HCT116 (cell line): Measurements from ENCODE around the gene IGSF10. TPM values are rescaled to one million over a fixed set of nuclear protein-coding genes. Genes with fewer than 3 reads are reported as not detected.

ENCODE experiments used
- ATAC-seq: fragments of 200-7000 bp; cut with Tn5 transposase; 2 replicates; pipeline ENCODE4 v1.9.1; 2020; ENCODE audit warnings: mild to moderate bottlenecking, moderate library complexity
- BruUV-seq: library from RNA; stranded (reverse); fragments of 400-500 nt; replicated peaks from 2 replicates; lab custom pipeline; 2021; lab: Mats Ljungman, UMichigan
- CTCF ChIA-PET: fragments of 300-600 bp; sonication (Branson Sonifier 250); formaldehyde crosslinking; loops from one replicate; lab custom pipeline; 2021; ENCODE audit warnings: antibody characterized with exemption; lab: Charles Lee
- POLR2A ChIA-PET: fragments of 300-600, 350-600 bp; sonication (Branson Sonifier 250); formaldehyde crosslinking; loops from one replicate; lab custom pipeline; 2021; ENCODE audit warnings: antibody characterized with exemption; lab: Charles Lee
- RAD21 ChIA-PET, 2 experiments: fragments of 300-600 bp; sonication (Branson Sonifier 250); formaldehyde crosslinking; loops; one replicate each; lab custom pipeline; 2023; ENCODE audit warnings: low total read pairs in 2 of 2; ENCODE audit not compliant: uncharacterized antibody in 2 of 2, unreplicated experiment in 2 of 2, low non-redundant PET in 1 of 2; lab: Charles Lee
- DNase-seq: peaks from one replicate; pipeline ENCODE4 v3.0.0-alpha.2; 2010; ENCODE audit warnings: low read depth, low spot score
- H2AFZ ChIP-seq: fragments of 200-600 bp; shearing (Covaris generic), sonication (generic); 2 replicates; pipeline ENCODE4 v1.6.1; 2017; ENCODE audit warnings: low read depth, mixed run types, mixed read lengths, antibody characterized with exemption, low read length; ENCODE audit not compliant: poor library complexity, severe bottlenecking
- H3K27ac ChIP-seq: 2 replicates; pipeline ENCODE4 v1.5.1; 2012; ENCODE audit warnings: low read depth, low read length
- H3K27me3 ChIP-seq: fragments of 200-600 bp; sonication (generic); 2 replicates; pipeline ENCODE4 v1.6.1; 2016; ENCODE audit warnings: mixed run types, low read length, mixed read lengths; ENCODE audit not compliant: insufficient read depth
- H3K36me3 ChIP-seq, 2 experiments: fragments of 200-500 bp in 1 of 2; fragments of 200-600 bp in 1 of 2; sonication (Bioruptor generic) in 1 of 2; sonication (generic) in 1 of 2; 2 replicates each; pipeline versions ENCODE4 v1.5.1 to v1.6.1; 2014 to 2016; ENCODE audit warnings: low read length in 2 of 2, inconsistent platforms in 1 of 2, mixed read lengths in 1 of 2, mixed run types in 1 of 2; ENCODE audit not compliant: insufficient read depth in 2 of 2, control insufficient read depth in 1 of 2
- H3K4me1 ChIP-seq, 2 experiments: fragments of 200-600 bp in 1 of 2; sonication (generic) in 1 of 2; 2 replicates each; pipeline versions ENCODE4 v1.5.1 to v1.6.1; 2012 to 2017; ENCODE audit warnings: low read length in 2 of 2, inconsistent platforms in 1 of 2, mild to moderate bottlenecking in 1 of 2, mixed read lengths in 1 of 2, mixed run types in 1 of 2, moderate library complexity in 1 of 2; ENCODE audit not compliant: insufficient read depth in 2 of 2, control insufficient read depth in 1 of 2
- H3K4me2 ChIP-seq: fragments of 200-600 bp; sonication (generic); 2 replicates; pipeline ENCODE4 v1.6.1; 2017; ENCODE audit warnings: mixed run types, low read length, mixed read lengths
- H3K4me3 ChIP-seq, 2 experiments: fragments of 200-600 bp in 1 of 2; sonication (generic) in 1 of 2; replicated peaks in 1 of 2; 2 replicates each; pipeline ENCODE4 v1.5.1; 2011 to 2016; ENCODE audit warnings: low read length in 2 of 2, control low read depth in 1 of 2, low read depth in 1 of 2, mild to moderate bottlenecking in 1 of 2, mixed read lengths in 1 of 2, mixed run types in 1 of 2
- H3K79me2 ChIP-seq: fragments of 200-600 bp; sonication (generic); 2 replicates; pipeline ENCODE4 v1.6.1; 2017; ENCODE audit warnings: mild to moderate bottlenecking, mixed run types, low read length, moderate library complexity, mixed read lengths; ENCODE audit not compliant: insufficient read depth
- H3K9ac ChIP-seq: fragments of 200-600 bp; sonication (generic); 2 replicates; pipeline ENCODE4 v1.6.1; 2016; ENCODE audit warnings: low read length, mixed read lengths
- H3K9me2 ChIP-seq: fragments of 200-600 bp; sonication (generic), shearing (Covaris generic); 2 replicates; pipeline ENCODE4 v1.6.1; 2017; ENCODE audit warnings: mixed run types, mild to moderate bottlenecking, moderate library complexity; ENCODE audit not compliant: insufficient read depth
- H3K9me3 ChIP-seq, 2 experiments: fragments of 200-500 bp in 1 of 2; fragments of 200-600 bp in 1 of 2; sonication (Bioruptor generic) in 1 of 2; sonication (generic) in 1 of 2; 2 replicates each; pipeline ENCODE4 v1.6.1; 2014 to 2017; ENCODE audit warnings: low read length in 2 of 2, mixed read lengths in 2 of 2, inconsistent platforms in 1 of 2, low read depth in 1 of 2, mild to moderate bottlenecking in 1 of 2, mixed run types in 1 of 2, moderate library complexity in 1 of 2; ENCODE audit not compliant: control insufficient read depth in 1 of 2, insufficient read depth in 1 of 2
- H4K20me1 ChIP-seq: fragments of 200-600 bp; sonication (generic), shearing (Covaris generic); 2 replicates; pipeline ENCODE4 v1.6.1; 2017; ENCODE audit warnings: mixed run types, mild to moderate bottlenecking, moderate library complexity; ENCODE audit not compliant: insufficient read depth
- CBX3 ChIP-seq: IDR thresholded peaks from 2 replicates; pipeline ENCODE4 v1.6.1; 2012; ENCODE audit warnings: low read depth
- CEBPB ChIP-seq: IDR thresholded peaks from 2 replicates; pipeline ENCODE4 v1.6.1; 2012; ENCODE audit warnings: low read depth
- EZH2 ChIP-seq: fragments of 200-600 bp; sonication (generic); IDR thresholded peaks from 2 replicates; pipeline ENCODE4 v1.6.1; 2017; ENCODE audit warnings: antibody characterized with exemption, mixed run types
- EZH2phosphoT487 ChIP-seq: fragments of 200-600 bp; IDR thresholded peaks from 2 replicates; pipeline ENCODE4 v1.6.1; 2018; ENCODE audit warnings: antibody characterized with exemption, borderline replicate concordance
- JUND ChIP-seq: IDR thresholded peaks from 2 replicates; pipeline ENCODE4 v1.6.1; 2012
- POLR2A ChIP-seq: IDR thresholded peaks from 2 replicates; pipeline ENCODE4 v1.7.0; 2011; ENCODE audit warnings: borderline replicate concordance; ENCODE audit not compliant: insufficient read depth, insufficient read length; ENCODE audit errors: extremely low read depth
- POLR2AphosphoS5 ChIP-seq: IDR thresholded peaks from 2 replicates; pipeline ENCODE4 v1.6.1; 2011; ENCODE audit warnings: mild to moderate bottlenecking, low read depth, low read length, moderate library complexity
- RAD21 ChIP-seq: IDR thresholded peaks from 2 replicates; pipeline ENCODE4 v1.6.1; 2012; ENCODE audit warnings: low read depth, mild to moderate bottlenecking
- SIN3A ChIP-seq: IDR thresholded peaks from 2 replicates; pipeline ENCODE4 v1.6.1; 2012; ENCODE audit warnings: low read depth
- SP1 ChIP-seq: IDR thresholded peaks from 2 replicates; pipeline ENCODE4 v1.6.1; 2012; ENCODE audit warnings: low read depth
- TCF7L2 ChIP-seq: IDR thresholded peaks from 2 replicates; pipeline ENCODE4 v1.7.0; 2011; ENCODE audit warnings: borderline replicate concordance, inconsistent platforms; ENCODE audit not compliant: insufficient read depth, insufficient read length; ENCODE audit errors: extremely low read depth
- ZFX ChIP-seq: fragments of 450-650 bp; IDR thresholded peaks from 2 replicates; pipeline ENCODE4 v1.6.1; 2017
- intact Hi-C: fragments of 100-400 bp; cut with micrococcal nuclease; formaldehyde crosslinking; loops from 2 replicates; pipeline ENCODE4 v1.10.0; 2022
- total RNA-seq: library from RNA; stranded (reverse); gene quantifications from one replicate; pipeline ENCODE4 v1.2.1, GENCODE V29; 2021; ENCODE audit not compliant: unreplicated experiment
- TF ChIP-seq, protein P1 (sequence below): IDR thresholded peaks from 2 replicates; pipeline ENCODE4 v1.6.1; 2012
- TF ChIP-seq, protein P2 (sequence below): IDR thresholded peaks from 2 replicates; pipeline ENCODE4 v1.6.1; 2012; ENCODE audit warnings: low read depth
- TF ChIP-seq, protein P3 (sequence below): IDR thresholded peaks from 2 replicates; pipeline ENCODE4 v1.6.1; 2011; ENCODE audit warnings: mild to moderate bottlenecking, low read length, moderate library complexity; ENCODE audit not compliant: insufficient replicate concordance; ENCODE audit errors: extremely low read depth

Gene IGSF10
- total RNA-seq, 1 experiment from 2014 or later, result 0.02 TPM

DNA sequence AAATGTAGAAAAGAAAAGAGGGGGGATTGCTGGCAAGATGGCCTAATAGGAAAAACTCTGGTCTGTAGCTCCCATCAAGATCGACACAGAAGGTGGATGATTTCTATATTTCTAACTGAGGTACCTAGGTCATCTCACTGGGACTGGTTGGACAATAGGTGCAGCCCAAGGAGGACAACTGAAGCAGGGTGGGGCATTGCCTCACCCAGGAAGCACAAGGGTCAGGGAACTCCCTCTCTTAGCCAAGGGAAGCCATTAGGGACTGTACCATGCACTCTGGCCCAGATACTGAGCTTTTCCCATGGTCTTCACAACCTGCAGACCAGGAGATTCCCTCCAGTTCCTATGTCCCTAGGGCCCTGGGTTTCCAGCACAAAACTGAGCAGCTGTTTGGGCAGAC, 22.6 kb upstream of the IGSF10 start:
- Histone ChIP-seq H4K20me1 (no peaks in the 10 kb centered on the region), H3K4me3 (no peak overlapping the region), H3K4me2 (no peak overlapping the region), H3K27ac (no peak overlapping the region), H2AFZ (no peak overlapping the region), H3K79me2 (no peaks in the 10 kb centered on the region), H3K36me3 (no peaks in the 10 kb centered on the region), H3K4me1 (no peaks in the 10 kb centered on the region), H3K27me3 (no peaks in the 10 kb centered on the region), H3K9ac (no peak overlapping the region), H3K9me2 (no peaks in the 10 kb centered on the region), H3K9me3 (no peaks in the 10 kb centered on the region)
- ATAC-seq, result no peak
- DNase-seq, result no peak
- TF ChIP-seq SP1 (no peak), CEBPB (no peak), EZH2 (no peak), CBX3 (no peak), POLR2AphosphoS5 (no peak), EZH2phosphoT487 (no peak), SIN3A (no peak), POLR2A (no peak), JUND (no peak)
- TF ChIP-seq, protein P1, sequence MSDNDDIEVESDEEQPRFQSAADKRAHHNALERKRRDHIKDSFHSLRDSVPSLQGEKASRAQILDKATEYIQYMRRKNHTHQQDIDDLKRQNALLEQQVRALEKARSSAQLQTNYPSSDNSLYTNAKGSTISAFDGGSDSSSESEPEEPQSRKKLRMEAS, result no peak
- ChIA-PET RAD21 (no interaction called here), POLR2A (no interaction called here), CTCF (no interaction called here)
- BruUV-seq, result no TSS peak
- intact Hi-C loops, result no loop called here

DNA sequence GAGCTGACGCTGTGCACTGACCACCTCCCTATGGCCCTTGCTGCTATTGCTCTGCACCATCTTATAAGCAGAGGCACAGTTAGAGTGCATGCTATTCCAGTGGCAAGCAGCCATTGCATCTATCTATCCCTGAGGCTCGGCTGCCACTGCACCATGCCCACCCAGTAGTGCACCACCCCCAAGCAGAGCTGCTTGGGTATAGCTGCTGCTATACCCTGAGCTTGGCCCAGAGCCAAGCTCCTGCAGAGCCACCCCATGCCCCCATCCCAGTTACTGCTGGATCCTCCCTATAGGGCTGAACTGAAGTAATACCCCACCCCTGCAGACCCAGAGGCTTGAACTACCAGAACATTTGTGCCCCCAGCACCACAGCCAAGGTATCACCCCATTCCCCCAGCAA, 19.6 kb upstream of the IGSF10 start:
- H3K4me3 ChIP-seq, result no peak overlapping the region
- H3K4me1 ChIP-seq, result peaks cover 0 to 5% of the 10 kb centered on the region in 2 experiments; a peak in 1 of 4 replicates
- no TSS peak for BruUV-seq
- no peaks in the 10 kb centered on the region for H3K9me2 ChIP-seq
- POLR2A ChIA-PET, result no interaction called here
- no peak overlapping the region for H3K4me2 ChIP-seq
- H3K9ac ChIP-seq, result no peak overlapping the region
- no peak for ATAC-seq
- no peak overlapping the region for H2AFZ ChIP-seq
- no peak overlapping the region for H3K27ac ChIP-seq
- RAD21 ChIA-PET, result no interaction called here
- H3K36me3 ChIP-seq, result no peaks in the 10 kb centered on the region
- CTCF ChIA-PET, result no interaction called here
- no peaks in the 10 kb centered on the region for H4K20me1 ChIP-seq
- no peak for DNase-seq
- no peaks in the 10 kb centered on the region for H3K79me2 ChIP-seq
- intact Hi-C loops, result no loop called here
- H3K9me3 ChIP-seq, result no peaks in the 10 kb centered on the region
- no peaks in the 10 kb centered on the region for H3K27me3 ChIP-seq
- TF ChIP-seq, protein P2, sequence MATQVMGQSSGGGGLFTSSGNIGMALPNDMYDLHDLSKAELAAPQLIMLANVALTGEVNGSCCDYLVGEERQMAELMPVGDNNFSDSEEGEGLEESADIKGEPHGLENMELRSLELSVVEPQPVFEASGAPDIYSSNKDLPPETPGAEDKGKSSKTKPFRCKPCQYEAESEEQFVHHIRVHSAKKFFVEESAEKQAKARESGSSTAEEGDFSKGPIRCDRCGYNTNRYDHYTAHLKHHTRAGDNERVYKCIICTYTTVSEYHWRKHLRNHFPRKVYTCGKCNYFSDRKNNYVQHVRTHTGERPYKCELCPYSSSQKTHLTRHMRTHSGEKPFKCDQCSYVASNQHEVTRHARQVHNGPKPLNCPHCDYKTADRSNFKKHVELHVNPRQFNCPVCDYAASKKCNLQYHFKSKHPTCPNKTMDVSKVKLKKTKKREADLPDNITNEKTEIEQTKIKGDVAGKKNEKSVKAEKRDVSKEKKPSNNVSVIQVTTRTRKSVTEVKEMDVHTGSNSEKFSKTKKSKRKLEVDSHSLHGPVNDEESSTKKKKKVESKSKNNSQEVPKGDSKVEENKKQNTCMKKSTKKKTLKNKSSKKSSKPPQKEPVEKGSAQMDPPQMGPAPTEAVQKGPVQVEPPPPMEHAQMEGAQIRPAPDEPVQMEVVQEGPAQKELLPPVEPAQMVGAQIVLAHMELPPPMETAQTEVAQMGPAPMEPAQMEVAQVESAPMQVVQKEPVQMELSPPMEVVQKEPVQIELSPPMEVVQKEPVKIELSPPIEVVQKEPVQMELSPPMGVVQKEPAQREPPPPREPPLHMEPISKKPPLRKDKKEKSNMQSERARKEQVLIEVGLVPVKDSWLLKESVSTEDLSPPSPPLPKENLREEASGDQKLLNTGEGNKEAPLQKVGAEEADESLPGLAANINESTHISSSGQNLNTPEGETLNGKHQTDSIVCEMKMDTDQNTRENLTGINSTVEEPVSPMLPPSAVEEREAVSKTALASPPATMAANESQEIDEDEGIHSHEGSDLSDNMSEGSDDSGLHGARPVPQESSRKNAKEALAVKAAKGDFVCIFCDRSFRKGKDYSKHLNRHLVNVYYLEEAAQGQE, result no peak
- TF ChIP-seq SIN3A (no peak), ZFX (no peak), CBX3 (no peak), TCF7L2 (no peak), EZH2 (no peak), JUND (no peak), RAD21 (no peak)
- TF ChIP-seq, protein P1, result no peak
- TF ChIP-seq, protein P3, sequence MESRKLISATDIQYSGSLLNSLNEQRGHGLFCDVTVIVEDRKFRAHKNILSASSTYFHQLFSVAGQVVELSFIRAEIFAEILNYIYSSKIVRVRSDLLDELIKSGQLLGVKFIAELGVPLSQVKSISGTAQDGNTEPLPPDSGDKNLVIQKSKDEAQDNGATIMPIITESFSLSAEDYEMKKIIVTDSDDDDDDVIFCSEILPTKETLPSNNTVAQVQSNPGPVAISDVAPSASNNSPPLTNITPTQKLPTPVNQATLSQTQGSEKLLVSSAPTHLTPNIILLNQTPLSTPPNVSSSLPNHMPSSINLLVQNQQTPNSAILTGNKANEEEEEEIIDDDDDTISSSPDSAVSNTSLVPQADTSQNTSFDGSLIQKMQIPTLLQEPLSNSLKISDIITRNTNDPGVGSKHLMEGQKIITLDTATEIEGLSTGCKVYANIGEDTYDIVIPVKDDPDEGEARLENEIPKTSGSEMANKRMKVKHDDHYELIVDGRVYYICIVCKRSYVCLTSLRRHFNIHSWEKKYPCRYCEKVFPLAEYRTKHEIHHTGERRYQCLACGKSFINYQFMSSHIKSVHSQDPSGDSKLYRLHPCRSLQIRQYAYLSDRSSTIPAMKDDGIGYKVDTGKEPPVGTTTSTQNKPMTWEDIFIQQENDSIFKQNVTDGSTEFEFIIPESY, result no peak
